RWPE2 (cell line): ENCODE measurements around the gene HOXB7.

Experiments used
- ATAC-seq: fragments of 200-7000 bp; cut with Tn5 transposase; 3 replicates; pipeline ENCODE4 v1.9.1; 2021; ENCODE audit warnings: low read depth
- DNase-seq: peaks from one replicate; pipeline ENCODE4 v3.0.0-alpha.2; 2020; ENCODE audit warnings: low spot score
- H3K27ac ChIP-seq: fragments of 450-650 bp; 2 replicates; pipeline ENCODE4 v1.5.1; 2017; ENCODE audit warnings: mild to moderate bottlenecking; ENCODE audit not compliant: poor library complexity, severe bottlenecking
- H3K27me3 ChIP-seq: fragments of 250-450 bp; sonication (Bioruptor Pico); 2 replicates; pipeline ENCODE4 v1.5.1; 2021; ENCODE audit warnings: mild to moderate bottlenecking, moderate library complexity; ENCODE audit not compliant: insufficient read depth, poor library complexity, severe bottlenecking
- H3K36me3 ChIP-seq: fragments of 250-450 bp; sonication (Bioruptor Pico); 2 replicates; pipeline ENCODE4 v1.5.1; 2020; ENCODE audit warnings: low read depth, mild to moderate bottlenecking, moderate library complexity
- H3K4me1 ChIP-seq: fragments of 250-450 bp; sonication (Bioruptor Pico); 2 replicates; pipeline ENCODE4 v1.5.1; 2021; ENCODE audit warnings: mild to moderate bottlenecking, moderate library complexity; ENCODE audit not compliant: insufficient read depth, poor library complexity, severe bottlenecking
- H3K4me3 ChIP-seq: fragments of 250-450 bp; sonication (Bioruptor Pico); 2 replicates; pipeline ENCODE4 v1.5.1; 2021; ENCODE audit warnings: mild to moderate bottlenecking, moderate library complexity; ENCODE audit not compliant: severe bottlenecking
- H3K9me3 ChIP-seq: fragments of 250-450 bp; sonication (Bioruptor Pico); 2 replicates; pipeline ENCODE4 v1.5.1; 2021; ENCODE audit warnings: mild to moderate bottlenecking, moderate library complexity; ENCODE audit not compliant: severe bottlenecking
- CTCF ChIP-seq: fragments of 450-650 bp; IDR thresholded peaks from one replicate; pipeline ENCODE4 v1.5.1; 2017; ENCODE audit warnings: mild to moderate bottlenecking, moderate library complexity; ENCODE audit not compliant: poor library complexity, severe bottlenecking

Gene HOXB7

GRCh38 chr17:48601539-48602425 lies 9.0 kb downstream of the HOXB7 start:
- H3K27me3 ChIP-seq: no peaks in the 10 kb centered on the region
- H3K4me1 ChIP-seq: peaks cover 13% of the 10 kb centered on the region
- peak overlapping the region; percentile 52 for H3K4me3 ChIP-seq
- no peak for TF ChIP-seq CTCF
- DNase-seq: peak; percentile 40
- H3K27ac ChIP-seq: no peak overlapping the region
- H3K36me3 ChIP-seq: no peaks in the 10 kb centered on the region
- ATAC-seq: no peak
- no peaks in the 10 kb centered on the region for H3K9me3 ChIP-seq

- DNase-seq: no peak
- ATAC-seq: no peak
- no peaks in the 10 kb centered on the region for H3K27me3 ChIP-seq
- H3K9me3 ChIP-seq: no peaks in the 10 kb centered on the region
- H3K36me3 ChIP-seq: no peaks in the 10 kb centered on the region
- no peak overlapping the region for H3K27ac ChIP-seq
- H3K4me1 ChIP-seq: peaks cover 13% of the 10 kb centered on the region
- no peak overlapping the region for H3K4me3 ChIP-seq
- TF ChIP-seq CTCF: no peak
Measured at GRCh38 chr17:48601207-48601538, 9.6 kb downstream of the HOXB7 start.

- no peak overlapping the region for H3K4me3 ChIP-seq
- no peaks in the 10 kb centered on the region for H3K27me3 ChIP-seq
- H3K36me3 ChIP-seq: no peaks in the 10 kb centered on the region
- DNase-seq (no peak), ATAC-seq (no peak)
- no peak overlapping the region for H3K27ac ChIP-seq
- no peaks in the 10 kb centered on the region for H3K9me3 ChIP-seq
- peaks cover 13% of the 10 kb centered on the region for H3K4me1 ChIP-seq
- no peak for TF ChIP-seq CTCF
Measured at GRCh38 chr17:48600244-48601098, 10.3 kb downstream of the HOXB7 start.

GRCh38 chr17:48599354-48599753 lies 11.5 kb downstream of the HOXB7 start:
- Histone ChIP-seq H3K27me3 (no peaks in the 10 kb centered on the region), H3K27ac (no peak overlapping the region), H3K4me1 (peaks cover 6% of the 10 kb centered on the region), H3K36me3 (no peaks in the 10 kb centered on the region), H3K4me3 (no peak overlapping the region), H3K9me3 (no peaks in the 10 kb centered on the region)
- ATAC-seq (no peak), DNase-seq (no peak)
- no peak for TF ChIP-seq CTCF
